Measurements from ENCODE around the gene NCOA3. TPM values are rescaled to one million over a fixed set of nuclear protein-coding genes. Genes with fewer than 3 reads are reported as not detected.

NCOA3 gene
- total RNA-seq, 2 experiments from 2014 or later: 71.3 to 74.2 TPM

GRCh38 chr20:47515843-47516242 is 14.2 kb downstream of the NCOA3 start:
- Mint-ChIP-seq H3K4me3 (no peak overlapping the region), H3K27ac (no peak overlapping the region), H3K27me3 (no peaks in the 10 kb centered on the region), H3K4me1 (peaks cover 10% of the 10 kb centered on the region), H3K9me3 (peaks cover 6% of the 10 kb centered on the region), H3K36me3 (peaks cover 47% of the 10 kb centered on the region)
- no peak for DNase-seq
- no peak for ATAC-seq (ENCODE audit: low read depth)
- POLR2A ChIA-PET: no interaction called here

GRCh38 chr20:47521059-47521808 is 19.5 kb downstream of the NCOA3 start:
- no peak overlapping the region for H3K27ac Mint-ChIP-seq
- peaks cover 56% of the 10 kb centered on the region for H3K36me3 Mint-ChIP-seq
- H3K4me1 Mint-ChIP-seq: peaks cover 10% of the 10 kb centered on the region
- H3K4me3 Mint-ChIP-seq: no peak overlapping the region
- POLR2A ChIA-PET: no interaction called here
- DNase-seq (no peak), ATAC-seq (ENCODE audit: low read depth) (no peak)
- no peaks in the 10 kb centered on the region for H3K27me3 Mint-ChIP-seq
- H3K9me3 Mint-ChIP-seq: peaks cover 17% of the 10 kb centered on the region

GRCh38 chr20:47524015-47524784 is 22.5 kb downstream of the NCOA3 start:
- no peak for ATAC-seq (ENCODE audit: low read depth)
- DNase-seq: no peak
- peaks cover 15% of the 10 kb centered on the region for H3K4me1 Mint-ChIP-seq
- POLR2A ChIA-PET: interaction anchor here (0.5 to 1.7 kb wide), 2 partner anchors 21 to 34 kb away, joined by 5 read pairs; no protein-coding TSS in a partner anchor
- H3K36me3 Mint-ChIP-seq: peaks cover 50% of the 10 kb centered on the region
- H3K4me3 Mint-ChIP-seq: peak overlapping the region; percentile 43
- peak overlapping the region; percentile 64 for H3K27ac Mint-ChIP-seq
- peaks cover 22% of the 10 kb centered on the region for H3K9me3 Mint-ChIP-seq
- H3K27me3 Mint-ChIP-seq: no peaks in the 10 kb centered on the region

- no peak overlapping the region for H3K4me3 Mint-ChIP-seq
- peaks cover 44% of the 10 kb centered on the region for H3K36me3 Mint-ChIP-seq
- POLR2A ChIA-PET: interaction anchor here (1.2 kb wide), 1 partner anchor 26 kb away, joined by 4 read pairs; the partner anchor contains the start of gene NCOA3
- ATAC-seq (ENCODE audit: low read depth) (no peak), DNase-seq (no peak)
- H3K4me1 Mint-ChIP-seq: peaks cover 23% of the 10 kb centered on the region
- H3K9me3 Mint-ChIP-seq: peaks cover 7% of the 10 kb centered on the region
- H3K27ac Mint-ChIP-seq: no peak overlapping the region
- H3K27me3 Mint-ChIP-seq: no peaks in the 10 kb centered on the region
These were observed 25.5 kb downstream of the NCOA3 start for GRCh38 chr20:47527004-47527800.

- ATAC-seq (ENCODE audit: low read depth) (no peak), DNase-seq (no peak)
- POLR2A ChIA-PET: no interaction called here
- H3K4me1 Mint-ChIP-seq: peaks cover 24% of the 10 kb centered on the region
- no peak overlapping the region for H3K4me3 Mint-ChIP-seq
- peaks cover 5% of the 10 kb centered on the region for H3K9me3 Mint-ChIP-seq
- H3K27me3 Mint-ChIP-seq: no peaks in the 10 kb centered on the region
- peaks cover 39% of the 10 kb centered on the region for H3K36me3 Mint-ChIP-seq
- no peak overlapping the region for H3K27ac Mint-ChIP-seq
These were observed 28.2 kb downstream of the NCOA3 start for GRCh38 chr20:47529840-47530239.

- ATAC-seq (ENCODE audit: low read depth): no peak
- peak overlapping the region; percentile 2 for H3K27ac Mint-ChIP-seq
- H3K4me1 Mint-ChIP-seq: peaks cover 24% of the 10 kb centered on the region
These were observed 29.8 kb downstream of the NCOA3 start for GRCh38 chr20:47531458-47531857.

GRCh38 chr20:47532002-47532401 is 30.3 kb downstream of the NCOA3 start:
- no peaks in the 10 kb centered on the region for H3K27me3 Mint-ChIP-seq
- peaks cover 24% of the 10 kb centered on the region for H3K4me1 Mint-ChIP-seq
- POLR2A ChIA-PET: interaction anchor here (1.1 kb wide), 1 partner anchor 23 kb away, joined by 4 read pairs; no protein-coding TSS in a partner anchor
- H3K4me3 Mint-ChIP-seq: no peak overlapping the region
- H3K36me3 Mint-ChIP-seq: peaks cover 39% of the 10 kb centered on the region
- H3K9me3 Mint-ChIP-seq: peaks cover 4% of the 10 kb centered on the region
- DNase-seq: no peak
- no peak for ATAC-seq (ENCODE audit: low read depth)
- no peak overlapping the region for H3K27ac Mint-ChIP-seq

More at GRCh38 chr20:47531458-47531857, 29.8 kb downstream of the NCOA3 start:
- H3K36me3 Mint-ChIP-seq: peaks cover 43% of the 10 kb centered on the region
- POLR2A ChIA-PET: no interaction called here
- H3K4me3 Mint-ChIP-seq: no peak overlapping the region
- no peak for DNase-seq
- H3K27me3 Mint-ChIP-seq: no peaks in the 10 kb centered on the region
- peaks cover 5% of the 10 kb centered on the region for H3K9me3 Mint-ChIP-seq

GRCh38 chr20:47533518-47534062 is 31.9 kb downstream of the NCOA3 start:
- Mint-ChIP-seq H3K9me3 (no peaks in the 10 kb centered on the region), H3K36me3 (peaks cover 35% of the 10 kb centered on the region), H3K27ac (peak overlapping the region; percentile 58), H3K27me3 (no peaks in the 10 kb centered on the region), H3K4me1 (peaks cover 21% of the 10 kb centered on the region), H3K4me3 (no peak overlapping the region)
- POLR2A ChIA-PET: interaction anchor here (0.6 kb wide), 1 partner anchor 35 kb away, joined by 6 read pairs; no protein-coding TSS in a partner anchor
- DNase-seq (no peak), ATAC-seq (ENCODE audit: low read depth) (no peak)

- H3K27me3 Mint-ChIP-seq: no peaks in the 10 kb centered on the region
- ATAC-seq (ENCODE audit: low read depth) (no peak), DNase-seq (no peak)
- H3K4me3 Mint-ChIP-seq: no peak overlapping the region
- peaks cover 25% of the 10 kb centered on the region for H3K4me1 Mint-ChIP-seq
- H3K9me3 Mint-ChIP-seq: no peaks in the 10 kb centered on the region
- H3K36me3 Mint-ChIP-seq: peaks cover 38% of the 10 kb centered on the region
- no peak overlapping the region for H3K27ac Mint-ChIP-seq
- POLR2A ChIA-PET: interaction anchor here (0.6 kb wide), 1 partner anchor 179 kb away, joined by 4 read pairs; no protein-coding TSS in a partner anchor
These were observed 32.7 kb downstream of the NCOA3 start for GRCh38 chr20:47534405-47534804.

GRCh38 chr20:47535088-47535487 is 33.4 kb downstream of the NCOA3 start:
- H3K27ac Mint-ChIP-seq: no peak overlapping the region
- H3K9me3 Mint-ChIP-seq: no peaks in the 10 kb centered on the region
- DNase-seq (no peak), ATAC-seq (ENCODE audit: low read depth) (no peak)
- H3K27me3 Mint-ChIP-seq: no peaks in the 10 kb centered on the region
- H3K4me3 Mint-ChIP-seq: no peak overlapping the region
- H3K4me1 Mint-ChIP-seq: peaks cover 23% of the 10 kb centered on the region
- POLR2A ChIA-PET: no interaction called here
- H3K36me3 Mint-ChIP-seq: peaks cover 34% of the 10 kb centered on the region

GRCh38 chr20:47535994-47536393 is 34.3 kb downstream of the NCOA3 start:
- POLR2A ChIA-PET: no interaction called here
- DNase-seq (no peak), ATAC-seq (ENCODE audit: low read depth) (no peak)
- no peak overlapping the region for H3K4me3 Mint-ChIP-seq
- no peaks in the 10 kb centered on the region for H3K27me3 Mint-ChIP-seq
- H3K36me3 Mint-ChIP-seq: peaks cover 31% of the 10 kb centered on the region
- H3K4me1 Mint-ChIP-seq: peaks cover 27% of the 10 kb centered on the region
- H3K27ac Mint-ChIP-seq: no peak overlapping the region
- no peaks in the 10 kb centered on the region for H3K9me3 Mint-ChIP-seq

- ATAC-seq (ENCODE audit: low read depth) (no peak), DNase-seq (no peak)
- H3K36me3 Mint-ChIP-seq: peaks cover 21% of the 10 kb centered on the region
- H3K9me3 Mint-ChIP-seq: no peaks in the 10 kb centered on the region
- POLR2A ChIA-PET: no interaction called here
- H3K4me3 Mint-ChIP-seq: no peak overlapping the region
- peaks cover 32% of the 10 kb centered on the region for H3K4me1 Mint-ChIP-seq
- H3K27ac Mint-ChIP-seq: no peak overlapping the region
- H3K27me3 Mint-ChIP-seq: no peaks in the 10 kb centered on the region
These were observed 39.0 kb downstream of the NCOA3 start for GRCh38 chr20:47540443-47541354.

Data from activated naive CD8-positive, alpha-beta T cell treated with anti-CD3 and anti-CD28 coated beads, Interleukin-2, amount 10 ng/mL, durations not matched to agents 7 days and 5 days (primary cell).